Measurements from ENCODE around the gene TEAD1. TPM values are rescaled to one million over a fixed set of nuclear protein-coding genes. Genes with fewer than 3 reads are reported as not detected.

The TEAD1 gene
- total RNA-seq, 2 donors from 2014 or later = 32.7 to 56.7 TPM

GRCh38 chr11:12786450-12786849, 112.2 kb downstream of the TEAD1 start:
- no peak overlapping the region for H3K27ac ChIP-seq
- TF ChIP-seq, protein P1, sequence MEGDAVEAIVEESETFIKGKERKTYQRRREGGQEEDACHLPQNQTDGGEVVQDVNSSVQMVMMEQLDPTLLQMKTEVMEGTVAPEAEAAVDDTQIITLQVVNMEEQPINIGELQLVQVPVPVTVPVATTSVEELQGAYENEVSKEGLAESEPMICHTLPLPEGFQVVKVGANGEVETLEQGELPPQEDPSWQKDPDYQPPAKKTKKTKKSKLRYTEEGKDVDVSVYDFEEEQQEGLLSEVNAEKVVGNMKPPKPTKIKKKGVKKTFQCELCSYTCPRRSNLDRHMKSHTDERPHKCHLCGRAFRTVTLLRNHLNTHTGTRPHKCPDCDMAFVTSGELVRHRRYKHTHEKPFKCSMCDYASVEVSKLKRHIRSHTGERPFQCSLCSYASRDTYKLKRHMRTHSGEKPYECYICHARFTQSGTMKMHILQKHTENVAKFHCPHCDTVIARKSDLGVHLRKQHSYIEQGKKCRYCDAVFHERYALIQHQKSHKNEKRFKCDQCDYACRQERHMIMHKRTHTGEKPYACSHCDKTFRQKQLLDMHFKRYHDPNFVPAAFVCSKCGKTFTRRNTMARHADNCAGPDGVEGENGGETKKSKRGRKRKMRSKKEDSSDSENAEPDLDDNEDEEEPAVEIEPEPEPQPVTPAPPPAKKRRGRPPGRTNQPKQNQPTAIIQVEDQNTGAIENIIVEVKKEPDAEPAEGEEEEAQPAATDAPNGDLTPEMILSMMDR (IDR thresholded peaks at IDR 0.05) = no peak
- H3K9me3 ChIP-seq = no peaks in the 10 kb centered on the region
- DNase-seq = no peak
- no peak overlapping the region for H3K9ac ChIP-seq (ENCODE audit: low read depth in 2 of 2, low read length in 2 of 2)
- intact Hi-C loops (cut with DNase I) = no loop called here
- no peak overlapping the region for H3K4me3 ChIP-seq
- H3K36me3 ChIP-seq = no peaks in the 10 kb centered on the region
- H3K27me3 ChIP-seq = no peaks in the 10 kb centered on the region
- H3K4me1 ChIP-seq = no peaks in the 10 kb centered on the region

DNA sequence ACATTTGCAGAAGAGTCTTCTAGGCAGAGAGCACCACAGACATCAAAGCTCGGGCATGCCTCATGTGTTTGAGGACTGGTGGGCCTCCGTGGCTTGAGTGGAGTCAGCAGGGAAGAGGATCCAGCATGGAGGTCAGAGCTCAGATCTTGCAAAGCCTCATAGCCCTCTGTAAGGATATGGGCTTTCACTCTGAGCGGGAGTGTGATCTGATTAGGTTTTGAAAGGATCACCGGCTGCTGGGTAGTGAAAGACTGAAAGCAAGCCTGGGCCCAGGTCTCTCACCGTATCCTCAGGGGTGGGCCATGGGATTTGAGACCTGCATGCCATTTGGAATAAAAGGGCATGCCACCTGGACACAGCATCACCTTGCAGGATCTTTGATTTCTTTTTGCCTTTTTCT, 112.7 kb downstream of the TEAD1 start:
- intact Hi-C loops (cut with DNase I) = no loop called here
- no peak overlapping the region for H3K27ac ChIP-seq
- TF ChIP-seq, protein P1 (IDR thresholded peaks at IDR 0.05) = no peak
- no peaks in the 10 kb centered on the region for H3K27me3 ChIP-seq
- H3K36me3 ChIP-seq = no peaks in the 10 kb centered on the region
- H3K4me3 ChIP-seq = no peak overlapping the region
- no peak overlapping the region for H3K9ac ChIP-seq (ENCODE audit: low read depth in 2 of 2, low read length in 2 of 2)
- H3K9me3 ChIP-seq = no peaks in the 10 kb centered on the region
- DNase-seq = no peak
- H3K4me1 ChIP-seq = no peaks in the 10 kb centered on the region

DNA sequence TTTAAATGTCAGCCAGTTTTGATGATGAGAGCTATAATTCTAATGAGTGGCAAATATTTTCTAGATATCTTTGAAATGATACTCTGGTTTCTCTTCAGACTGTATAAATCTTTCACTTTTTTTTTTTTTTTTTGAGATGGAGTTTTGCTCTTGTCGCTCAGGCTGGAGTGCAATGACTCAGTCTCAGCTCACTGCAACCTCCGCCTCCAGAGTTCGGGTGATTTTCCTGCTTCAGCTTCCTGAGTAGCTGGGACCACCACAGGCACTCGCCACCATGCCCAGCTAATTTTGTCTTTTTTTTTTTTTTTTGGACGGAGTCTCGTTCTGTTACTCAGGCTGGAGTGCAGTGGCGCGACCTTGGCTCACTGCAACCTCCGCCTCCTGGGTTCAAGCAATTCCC, 113.6 kb downstream of the TEAD1 start:
- TF ChIP-seq, protein P1 (IDR thresholded peaks at IDR 0.05) = no peak
- no peaks in the 10 kb centered on the region for H3K4me1 ChIP-seq

GRCh38 chr11:12789054-12789453, 114.8 kb downstream of the TEAD1 start:
- no peak overlapping the region for H3K27ac ChIP-seq
- intact Hi-C loops (cut with DNase I) = no loop called here

More for the DNA sequence above, 113.6 kb downstream of the TEAD1 start:
- no peak for DNase-seq
- intact Hi-C loops (cut with DNase I) = no loop called here
- H3K4me3 ChIP-seq = no peak overlapping the region
- no peak overlapping the region for H3K9ac ChIP-seq (ENCODE audit: low read depth in 2 of 2, low read length in 2 of 2)
- no peaks in the 10 kb centered on the region for H3K36me3 ChIP-seq
- H3K9me3 ChIP-seq = no peaks in the 10 kb centered on the region
- no peaks in the 10 kb centered on the region for H3K27me3 ChIP-seq
- no peak overlapping the region for H3K27ac ChIP-seq

DNA sequence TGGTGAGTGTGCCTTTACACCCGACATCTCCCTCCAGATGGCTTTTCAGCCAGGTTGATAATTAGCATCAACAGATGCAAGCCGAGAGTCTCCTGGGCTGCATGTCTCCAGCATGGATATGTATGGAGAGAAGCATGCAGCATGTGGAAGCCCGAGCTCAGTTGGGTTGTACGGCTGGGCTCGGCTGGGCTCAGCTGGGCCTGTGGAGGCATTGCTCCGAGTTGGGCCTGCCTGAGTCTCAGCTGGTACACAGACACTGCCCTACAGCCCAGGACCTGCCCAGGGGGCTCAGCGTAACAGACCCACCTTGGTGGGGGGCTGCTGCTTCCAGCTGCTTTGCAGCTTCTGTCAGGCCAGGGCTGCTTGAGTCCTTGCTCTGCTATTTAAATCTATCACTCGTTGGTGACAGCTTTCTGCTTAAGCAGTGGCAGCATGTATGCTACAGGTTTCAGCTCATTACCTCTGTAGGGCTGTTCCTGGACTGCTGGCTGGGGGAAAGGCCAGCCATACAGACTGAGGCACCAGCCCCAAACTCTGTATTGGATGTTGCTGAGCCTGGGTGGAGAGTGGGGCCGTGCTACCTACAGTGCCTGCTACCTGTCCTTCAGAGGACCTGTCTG, 115.5 kb downstream of the TEAD1 start:
- Histone ChIP-seq H3K4me3 (no peak overlapping the region), H3K36me3 (no peaks in the 10 kb centered on the region), H3K27me3 (no peaks in the 10 kb centered on the region), H3K9me3 (no peaks in the 10 kb centered on the region), H3K4me1 (no peaks in the 10 kb centered on the region), H3K27ac (no peak overlapping the region), H3K9ac (ENCODE audit: low read depth in 2 of 2, low read length in 2 of 2) (no peak overlapping the region)
- intact Hi-C loops (cut with DNase I) = loop anchor here (10.0 kb wide), 1 partner anchor 55 kb away; no protein-coding TSS in a partner anchor
- TF ChIP-seq, protein P1 (IDR thresholded peaks at IDR 0.05) = no peak
- no peak for DNase-seq

More at GRCh38 chr11:12789054-12789453, 114.8 kb downstream of the TEAD1 start:
- H3K4me3 ChIP-seq = no peak overlapping the region
- TF ChIP-seq, protein P1 (IDR thresholded peaks at IDR 0.05) = no peak
- H3K4me1 ChIP-seq = no peaks in the 10 kb centered on the region
- no peak for DNase-seq
- H3K36me3 ChIP-seq = no peaks in the 10 kb centered on the region
- no peaks in the 10 kb centered on the region for H3K9me3 ChIP-seq
- H3K9ac ChIP-seq (ENCODE audit: low read depth in 2 of 2, low read length in 2 of 2) = no peak overlapping the region
- H3K27me3 ChIP-seq = no peaks in the 10 kb centered on the region

Measured in colonic mucosa (tissue), 4 donors.